Astrocyte of the spinal cord (primary cell): ENCODE results near the gene NECTIN2.

Source experiments
- DNase-seq: peaks from one replicate; pipeline ENCODE4 v3.0.0; 2011; ENCODE audit warnings: low read depth, low spot score
- H3K4me3 ChIP-seq: 2 replicates; pipeline ENCODE4 v1.5.1; 2011; ENCODE audit warnings: low read depth, mild to moderate bottlenecking, low read length, moderate library complexity
- in situ Hi-C: cut with HindIII; loops from 2 replicates; pipeline ENCODE4 v1.10.0; 2017; ENCODE audit warnings: low sequenced_read_pairs
- TF ChIP-seq, protein P1 (sequence below): IDR thresholded peaks from 2 replicates; pipeline ENCODE4 v1.5.1; 2012; ENCODE audit warnings: low read depth, mild to moderate bottlenecking, low read length, inconsistent platforms

Gene NECTIN2

DNA sequence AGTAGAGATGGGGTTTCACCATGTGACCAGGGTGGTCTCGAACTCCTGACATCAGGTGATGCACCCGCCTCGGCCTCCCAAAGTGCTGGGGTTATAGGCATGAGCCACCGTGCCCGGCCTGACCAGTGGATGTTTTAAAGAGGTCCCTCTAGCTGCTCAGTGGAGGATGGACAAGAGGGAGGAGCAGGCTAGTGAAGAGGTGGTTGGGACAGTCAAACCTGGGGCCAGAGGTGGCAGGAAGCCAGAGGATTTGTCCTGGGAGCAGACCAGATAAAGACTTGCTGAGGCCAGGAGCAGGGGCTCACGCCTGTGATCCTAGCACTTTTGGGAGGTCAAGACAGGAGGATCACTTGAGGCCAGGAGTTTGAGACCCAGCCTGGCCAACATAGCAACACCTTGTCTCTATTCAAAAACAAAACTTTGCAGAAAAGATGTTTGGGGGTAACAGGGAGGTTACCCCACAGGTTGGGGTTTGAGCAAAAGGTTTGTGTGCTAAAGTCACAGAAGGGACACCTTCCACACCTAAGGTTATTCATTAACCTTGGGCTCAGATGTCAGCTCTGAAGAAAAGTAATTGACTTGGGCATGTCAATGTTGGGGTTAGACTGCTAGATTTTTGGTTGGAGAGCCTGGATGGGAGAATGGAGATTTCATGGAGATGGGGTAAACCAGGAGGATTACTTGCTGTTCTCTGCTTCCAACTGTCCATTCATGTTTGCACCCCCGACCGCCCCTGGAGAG is 28.2 kb upstream of the NECTIN2 start:
- DNase-seq, result no peak
- in situ Hi-C loops, result no loop called here
- H3K4me3 ChIP-seq, result no peak overlapping the region
- TF ChIP-seq, protein P1, sequence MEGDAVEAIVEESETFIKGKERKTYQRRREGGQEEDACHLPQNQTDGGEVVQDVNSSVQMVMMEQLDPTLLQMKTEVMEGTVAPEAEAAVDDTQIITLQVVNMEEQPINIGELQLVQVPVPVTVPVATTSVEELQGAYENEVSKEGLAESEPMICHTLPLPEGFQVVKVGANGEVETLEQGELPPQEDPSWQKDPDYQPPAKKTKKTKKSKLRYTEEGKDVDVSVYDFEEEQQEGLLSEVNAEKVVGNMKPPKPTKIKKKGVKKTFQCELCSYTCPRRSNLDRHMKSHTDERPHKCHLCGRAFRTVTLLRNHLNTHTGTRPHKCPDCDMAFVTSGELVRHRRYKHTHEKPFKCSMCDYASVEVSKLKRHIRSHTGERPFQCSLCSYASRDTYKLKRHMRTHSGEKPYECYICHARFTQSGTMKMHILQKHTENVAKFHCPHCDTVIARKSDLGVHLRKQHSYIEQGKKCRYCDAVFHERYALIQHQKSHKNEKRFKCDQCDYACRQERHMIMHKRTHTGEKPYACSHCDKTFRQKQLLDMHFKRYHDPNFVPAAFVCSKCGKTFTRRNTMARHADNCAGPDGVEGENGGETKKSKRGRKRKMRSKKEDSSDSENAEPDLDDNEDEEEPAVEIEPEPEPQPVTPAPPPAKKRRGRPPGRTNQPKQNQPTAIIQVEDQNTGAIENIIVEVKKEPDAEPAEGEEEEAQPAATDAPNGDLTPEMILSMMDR, result no peak

DNA sequence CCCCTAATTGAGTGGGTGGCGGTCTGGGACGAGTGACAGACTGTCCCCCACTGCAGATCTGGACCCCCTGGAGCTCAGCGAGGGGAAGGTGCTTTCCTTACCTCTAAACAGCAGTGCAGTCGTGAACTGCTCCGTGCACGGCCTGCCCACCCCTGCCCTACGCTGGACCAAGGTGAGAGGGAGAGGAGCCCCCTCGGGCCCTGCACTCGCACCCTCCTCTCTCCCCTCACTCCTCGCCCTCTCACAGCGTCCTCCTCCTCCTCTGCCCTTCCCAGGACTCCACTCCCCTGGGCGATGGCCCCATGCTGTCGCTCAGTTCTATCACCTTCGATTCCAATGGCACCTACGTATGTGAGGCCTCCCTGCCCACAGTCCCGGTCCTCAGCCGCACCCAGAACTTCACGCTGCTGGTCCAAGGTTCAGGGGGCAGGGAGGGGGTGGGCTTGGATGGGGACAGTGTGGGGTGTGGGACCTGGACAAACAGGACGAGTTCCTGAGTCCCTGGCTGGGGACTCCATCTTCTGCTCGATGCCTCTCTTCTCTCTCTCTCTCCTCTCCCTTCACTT is 27.5 kb upstream of the NECTIN2 start:
- in situ Hi-C loops, result no loop called here
- H3K4me3 ChIP-seq, result no peak overlapping the region

DNA sequence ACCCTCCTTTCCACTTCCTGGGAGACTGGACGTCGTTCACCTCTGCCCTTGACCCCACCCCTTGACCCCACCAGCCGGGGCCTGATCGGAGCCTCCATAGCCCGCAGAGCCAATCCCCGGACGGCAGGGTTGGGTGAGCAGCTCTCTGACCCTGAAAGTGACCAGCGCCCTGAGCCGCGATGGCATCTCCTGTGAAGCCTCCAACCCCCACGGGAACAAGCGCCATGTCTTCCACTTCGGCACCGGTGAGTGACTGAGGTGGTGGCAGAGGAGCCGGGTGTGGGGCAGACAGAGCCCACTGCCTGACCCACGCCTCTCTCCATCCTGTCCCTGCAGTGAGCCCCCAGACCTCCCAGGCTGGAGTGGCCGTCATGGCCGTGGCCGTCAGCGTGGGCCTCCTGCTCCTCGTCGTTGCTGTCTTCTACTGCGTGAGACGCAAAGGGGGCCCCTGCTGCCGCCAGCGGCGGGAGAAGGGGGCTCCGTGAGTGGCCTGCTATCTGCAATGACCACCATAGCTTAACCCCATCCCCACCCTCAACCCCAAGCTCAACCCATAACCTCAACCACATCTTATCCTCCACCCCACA is 26.8 kb upstream of the NECTIN2 start:
- in situ Hi-C loops, result no loop called here
- H3K4me3 ChIP-seq, result no peak overlapping the region
- TF ChIP-seq, protein P1, result no peak
- DNase-seq, result no peak

More for the DNA sequence above, 27.5 kb upstream of the NECTIN2 start:
- no peak for DNase-seq
- TF ChIP-seq, protein P1, result no peak

DNA sequence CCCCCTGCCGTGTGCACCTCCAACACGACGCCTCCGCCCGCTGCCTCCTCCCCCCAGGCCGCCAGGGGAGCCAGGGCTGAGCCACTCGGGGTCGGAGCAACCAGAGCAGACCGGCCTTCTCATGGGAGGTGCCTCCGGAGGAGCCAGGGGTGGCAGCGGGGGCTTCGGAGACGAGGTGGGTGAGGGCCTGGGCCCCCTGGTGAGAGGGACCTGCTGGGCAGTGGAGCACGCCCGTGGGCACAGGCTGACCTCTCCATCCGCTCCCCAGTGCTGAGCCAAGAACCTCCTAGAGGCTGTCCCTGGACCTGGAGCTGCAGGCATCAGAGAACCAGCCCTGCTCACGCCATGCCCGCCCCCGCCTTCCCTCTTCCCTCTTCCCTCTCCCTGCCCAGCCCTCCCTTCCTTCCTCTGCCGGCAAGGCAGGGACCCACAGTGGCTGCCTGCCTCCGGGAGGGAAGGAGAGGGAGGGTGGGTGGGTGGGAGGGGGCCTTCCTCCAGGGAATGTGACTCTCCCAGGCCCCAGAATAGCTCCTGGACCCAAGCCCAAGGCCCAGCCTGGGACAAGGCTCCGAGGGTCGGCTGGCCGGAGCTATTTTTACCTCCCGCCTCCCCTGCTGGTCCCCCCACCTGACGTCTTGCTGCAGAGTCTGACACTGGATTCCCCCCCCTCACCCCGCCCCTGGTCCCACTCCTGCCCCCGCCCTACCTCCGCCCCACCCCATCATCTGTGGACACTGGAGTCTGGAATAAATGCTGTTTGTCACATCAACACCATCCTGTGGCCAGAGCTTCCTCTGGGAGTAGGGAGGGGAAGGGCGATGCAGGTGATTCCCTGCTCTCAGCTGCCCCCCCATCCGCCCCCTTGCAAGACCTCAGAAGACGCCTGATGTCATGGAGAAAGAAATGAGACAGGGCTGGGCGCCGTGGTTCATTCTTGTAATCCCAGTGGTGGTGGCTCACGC is 25.2 kb upstream of the NECTIN2 start:
- in situ Hi-C loops, result no loop called here

DNA sequence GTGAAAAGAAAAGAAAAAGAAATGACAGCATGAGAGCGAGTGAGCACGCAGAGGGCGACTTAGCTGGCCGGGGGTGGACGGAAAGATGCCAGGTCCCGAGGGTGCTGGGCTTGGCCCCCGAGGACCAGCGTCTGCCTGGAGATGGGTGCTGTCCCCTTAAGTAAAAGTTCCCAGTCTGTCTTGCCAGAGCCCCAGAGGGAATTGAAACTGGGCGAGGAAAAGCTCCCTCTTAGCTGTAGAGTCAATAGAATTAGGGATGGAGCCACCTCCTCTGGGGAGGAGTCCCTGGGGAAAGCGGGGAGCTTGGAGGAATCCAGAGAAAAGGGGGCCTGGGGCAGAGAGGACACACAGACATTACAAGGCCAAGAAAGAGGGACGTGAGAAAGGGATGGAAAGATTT is 23.9 kb upstream of the NECTIN2 start:
- no peak for DNase-seq
- TF ChIP-seq, protein P1, result no peak
- in situ Hi-C loops, result no loop called here
- no peak overlapping the region for H3K4me3 ChIP-seq

More for the DNA sequence above, 25.2 kb upstream of the NECTIN2 start:
- DNase-seq, result no peak
- no peak overlapping the region for H3K4me3 ChIP-seq
- TF ChIP-seq, protein P1, result no peak

DNA sequence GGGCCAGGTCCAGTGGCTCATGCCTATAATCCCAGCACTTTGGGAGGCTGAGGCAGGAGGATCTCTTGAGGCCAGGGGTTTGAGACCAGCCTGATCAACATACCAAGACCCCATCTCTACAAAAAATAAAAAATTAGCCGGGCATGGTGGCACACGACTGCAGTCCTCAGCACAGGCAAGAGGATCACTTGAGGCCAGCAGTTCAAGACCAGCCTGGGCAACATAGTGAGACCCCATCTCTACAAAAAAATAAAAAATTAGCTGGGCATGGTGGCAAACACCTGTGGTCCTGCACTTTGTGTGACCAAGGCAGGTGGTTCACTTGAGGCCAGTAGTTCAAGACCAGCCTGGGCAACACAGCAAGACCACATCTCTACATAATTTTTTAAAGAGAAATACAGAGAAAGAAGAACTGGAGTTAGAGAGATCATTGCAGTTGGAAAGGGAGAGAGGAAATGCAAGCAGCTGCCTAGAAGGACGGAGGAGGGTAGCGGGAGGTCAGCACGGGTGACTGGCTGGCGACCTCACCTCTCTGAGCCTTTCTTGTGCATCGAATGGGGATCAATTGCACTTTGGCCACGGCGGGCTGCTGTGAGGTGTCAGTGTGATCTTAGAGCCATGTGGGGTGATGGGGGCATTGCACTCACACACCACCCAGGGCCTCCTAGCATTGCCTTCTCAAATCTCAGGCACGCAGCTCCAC is 23.3 kb upstream of the NECTIN2 start:
- no peak for DNase-seq
- H3K4me3 ChIP-seq, result no peak overlapping the region
- TF ChIP-seq, protein P1, result no peak
- in situ Hi-C loops, result no loop called here
